OCI-M2 (cell line): ENCODE results near the gene SLAMF8.

Experiments used
- DNase-seq: peaks from one replicate; lab custom pipeline; 2025; ENCODE audit not compliant: unreplicated experiment; lab: John Stamatoyannopoulos, UW

The SLAMF8 gene

DNA sequence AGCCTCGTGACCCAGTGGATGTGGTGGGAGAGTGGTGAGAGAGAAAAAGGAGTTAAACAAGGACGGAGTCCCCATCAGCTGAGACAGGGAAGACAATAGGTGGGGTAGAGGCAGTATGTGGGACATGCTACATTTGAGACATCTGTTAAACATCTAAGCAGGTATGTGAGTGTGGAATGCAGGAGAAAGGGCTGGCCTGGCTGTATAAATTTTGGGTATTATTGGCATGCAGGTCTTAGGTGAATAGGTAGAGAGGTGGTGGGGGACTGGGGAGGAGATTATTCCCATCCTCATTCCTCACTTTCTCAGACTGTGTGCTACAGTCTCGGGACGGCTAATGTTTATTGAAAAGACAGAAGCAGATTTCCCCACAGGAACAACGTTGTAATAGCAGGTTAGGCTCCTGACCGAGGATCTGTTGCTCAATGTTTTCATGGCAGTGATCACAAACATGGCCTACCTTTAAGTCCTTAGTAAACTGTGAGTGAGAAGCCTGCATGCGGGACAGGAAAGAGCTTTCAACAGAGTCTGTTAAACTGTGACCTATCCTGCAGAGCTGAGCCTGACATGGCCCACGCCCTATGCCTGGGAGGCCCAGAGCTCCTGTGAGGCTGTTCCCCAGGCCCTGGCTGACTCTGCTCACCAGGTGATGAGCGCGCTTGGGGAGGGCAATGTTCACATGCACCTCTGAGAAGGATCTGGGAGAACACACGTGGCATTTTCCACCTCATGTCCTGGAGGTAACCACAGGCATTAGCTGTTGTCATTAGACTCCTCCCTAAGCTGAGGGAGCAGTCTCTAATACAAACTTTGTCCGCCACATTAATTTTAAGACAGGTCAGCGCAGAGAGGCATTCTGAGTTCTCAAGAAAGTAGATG is 19.3 kb downstream of the SLAMF8 start:
- DNase-seq: no peak

DNA sequence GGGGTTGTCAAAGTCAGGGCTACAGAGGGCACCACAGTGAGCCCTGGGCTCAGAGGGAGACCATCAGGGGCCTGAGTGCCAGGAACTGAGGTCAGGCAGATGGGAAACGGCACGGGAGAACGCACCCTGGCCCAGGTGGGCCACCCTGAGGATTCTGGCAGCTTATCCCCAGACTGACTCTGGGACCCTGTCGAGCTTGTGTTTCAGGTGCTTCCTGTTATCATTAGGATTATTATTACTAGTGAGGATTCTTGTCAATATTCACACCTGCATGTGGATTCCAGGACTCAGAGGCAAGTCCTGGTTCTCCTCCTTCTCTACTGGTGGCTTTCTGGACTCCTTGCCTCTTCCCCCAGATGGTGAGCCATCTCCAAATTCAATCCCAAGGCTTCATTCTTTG is 20.6 kb downstream of the SLAMF8 start:
- no peak for DNase-seq

GRCh38 chr1:159848326-159848725 is 21.7 kb downstream of the SLAMF8 start:
- no peak for DNase-seq

- no peak for DNase-seq
Observed at GRCh38 chr1:159849626-159850366, 23.1 kb downstream of the SLAMF8 start.

GRCh38 chr1:159851407-159851806 is 24.7 kb downstream of the SLAMF8 start:
- DNase-seq: no peak

GRCh38 chr1:159853417-159854115 is 26.9 kb downstream of the SLAMF8 start:
- DNase-seq: no peak

GRCh38 chr1:159854116-159854692 is 27.5 kb downstream of the SLAMF8 start:
- DNase-seq: no peak

- DNase-seq: no peak
Observed at GRCh38 chr1:159854693-159855192, 28.1 kb downstream of the SLAMF8 start.

DNA sequence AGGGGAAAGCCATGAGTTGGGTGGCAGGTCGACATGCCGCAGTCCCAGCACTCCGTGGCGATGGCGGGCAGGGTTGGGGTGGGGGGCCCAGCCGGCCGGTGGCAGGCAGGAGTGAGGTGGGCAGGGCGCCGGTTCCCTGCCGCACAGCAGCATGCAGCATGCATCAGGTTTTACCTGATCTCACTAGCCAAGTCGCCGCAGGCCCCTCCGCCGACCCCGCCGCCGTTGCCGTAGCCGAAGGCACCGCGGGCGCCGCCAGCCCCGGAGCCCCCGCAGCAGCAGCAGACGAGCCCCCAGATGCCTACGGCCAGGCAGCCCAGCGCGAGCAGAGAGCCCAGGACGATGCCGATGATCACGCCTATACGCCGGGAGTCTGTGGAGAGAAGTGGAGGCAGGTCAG is 29.0 kb downstream of the SLAMF8 start:
- DNase-seq: no peak

GRCh38 chr1:159856576-159856975 is 29.9 kb downstream of the SLAMF8 start:
- no peak for DNase-seq

DNA sequence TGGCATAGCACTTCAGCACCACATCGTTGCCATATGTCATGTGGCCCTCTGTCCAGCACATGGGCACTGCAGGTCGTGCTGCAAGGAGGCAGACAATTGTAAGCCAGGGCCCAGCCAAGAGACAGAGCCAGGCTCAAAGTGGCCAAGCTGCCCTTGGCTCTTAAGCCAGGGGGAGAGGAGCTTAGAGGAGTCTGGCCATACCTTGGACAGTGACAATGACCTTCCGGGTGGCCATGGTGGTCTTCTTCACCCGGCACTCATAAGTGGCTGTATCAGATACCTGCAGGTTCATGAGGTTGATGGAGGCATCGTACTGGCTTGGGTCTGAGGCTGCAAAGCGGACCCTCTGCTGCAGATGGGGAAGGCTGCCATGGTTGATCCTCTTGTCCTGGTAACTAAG is 31.2 kb downstream of the SLAMF8 start:
- no peak for DNase-seq

- no peak for DNase-seq
Observed at GRCh38 chr1:159859767-159860322, 33.2 kb downstream of the SLAMF8 start.

DNA sequence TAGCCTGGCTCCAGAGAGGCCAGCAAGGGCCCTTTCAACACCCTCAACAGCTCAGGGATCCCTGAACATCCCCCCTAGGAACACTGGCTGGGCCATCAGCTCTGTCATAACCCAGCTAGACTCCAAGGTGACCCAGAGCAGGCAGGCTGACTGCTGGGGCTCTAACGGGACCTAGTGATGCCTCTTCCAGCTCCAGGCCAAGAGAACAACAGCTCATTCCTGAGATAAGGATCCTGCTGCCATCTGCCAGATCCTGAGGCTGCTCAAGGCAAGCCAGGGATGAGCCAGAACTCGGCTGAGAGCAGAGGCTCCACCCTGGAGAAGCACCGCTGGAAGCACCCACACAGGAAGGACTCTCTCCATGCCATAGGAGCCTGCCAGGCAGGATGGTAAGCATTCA is 33.8 kb downstream of the SLAMF8 start:
- DNase-seq: no peak

DNA sequence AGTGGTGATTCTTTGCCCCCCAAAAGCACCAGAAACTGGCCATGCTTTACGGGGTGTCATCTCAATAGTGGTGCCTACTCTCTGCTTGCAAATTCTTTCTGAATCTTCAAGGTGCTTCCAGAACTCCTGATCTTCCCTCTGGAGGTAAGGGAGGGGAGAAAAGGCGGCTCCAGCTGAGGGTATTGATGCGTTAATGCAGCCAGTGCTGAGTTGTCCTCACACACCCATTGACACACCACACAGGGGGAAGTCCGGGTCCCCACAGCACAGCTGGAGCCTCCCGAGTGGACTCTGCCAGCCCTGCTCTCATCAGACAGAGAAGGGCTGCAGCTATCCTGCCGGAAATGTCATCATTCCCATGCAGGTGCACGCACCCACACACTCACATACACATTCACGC is 34.5 kb downstream of the SLAMF8 start:
- no peak for DNase-seq

DNA sequence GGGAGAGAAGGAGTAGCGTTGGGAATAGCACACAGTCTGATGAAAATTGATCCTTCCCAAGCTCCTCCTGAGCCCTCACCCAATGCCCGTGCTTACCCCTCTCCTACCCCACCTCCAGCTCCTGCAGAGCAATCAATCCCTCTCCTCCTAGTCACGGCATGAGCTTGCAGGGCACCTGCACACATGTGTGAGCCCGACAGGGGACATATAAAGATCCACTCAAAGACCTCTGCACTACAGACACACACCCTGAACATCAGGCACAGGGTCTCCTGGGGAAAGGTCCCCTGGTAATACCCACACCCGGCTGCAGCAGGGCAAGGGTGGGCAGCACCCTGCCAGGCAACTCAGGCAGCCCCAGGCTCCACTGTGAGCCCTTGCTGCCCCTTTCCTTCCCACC is 35.4 kb downstream of the SLAMF8 start:
- DNase-seq: no peak

- no peak for DNase-seq
Observed at GRCh38 chr1:159862557-159862956, 35.9 kb downstream of the SLAMF8 start, which contains the start of gene VSIG8. TSS of gene VSIG8 (minus strand) at chr1:159862657. CDS start at chr1:159862521, 136 bp downstream.

- DNase-seq: no peak
Observed at GRCh38 chr1:159864262-159864661, 37.6 kb downstream of the SLAMF8 start.

DNA sequence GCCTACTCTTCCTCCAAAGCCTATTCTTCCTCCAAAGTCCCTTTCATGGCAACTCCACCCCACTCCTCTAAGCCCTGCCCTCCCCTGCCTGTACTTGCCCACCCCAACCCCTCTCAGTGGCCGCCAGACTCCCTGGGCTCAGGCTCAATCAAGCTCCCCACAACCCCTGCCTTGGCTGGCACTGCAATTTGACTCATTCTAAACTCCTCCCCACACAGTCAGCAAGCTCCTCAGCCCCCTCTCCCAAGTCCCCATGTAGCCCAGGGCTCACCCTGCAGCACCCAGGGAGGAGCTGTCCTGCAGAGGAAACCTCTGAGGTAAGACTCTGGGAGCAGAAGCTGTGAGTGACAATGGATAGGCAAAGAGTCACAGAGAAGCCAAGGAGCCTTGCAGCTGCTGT is 39.4 kb downstream of the SLAMF8 start:
- no peak for DNase-seq

DNA sequence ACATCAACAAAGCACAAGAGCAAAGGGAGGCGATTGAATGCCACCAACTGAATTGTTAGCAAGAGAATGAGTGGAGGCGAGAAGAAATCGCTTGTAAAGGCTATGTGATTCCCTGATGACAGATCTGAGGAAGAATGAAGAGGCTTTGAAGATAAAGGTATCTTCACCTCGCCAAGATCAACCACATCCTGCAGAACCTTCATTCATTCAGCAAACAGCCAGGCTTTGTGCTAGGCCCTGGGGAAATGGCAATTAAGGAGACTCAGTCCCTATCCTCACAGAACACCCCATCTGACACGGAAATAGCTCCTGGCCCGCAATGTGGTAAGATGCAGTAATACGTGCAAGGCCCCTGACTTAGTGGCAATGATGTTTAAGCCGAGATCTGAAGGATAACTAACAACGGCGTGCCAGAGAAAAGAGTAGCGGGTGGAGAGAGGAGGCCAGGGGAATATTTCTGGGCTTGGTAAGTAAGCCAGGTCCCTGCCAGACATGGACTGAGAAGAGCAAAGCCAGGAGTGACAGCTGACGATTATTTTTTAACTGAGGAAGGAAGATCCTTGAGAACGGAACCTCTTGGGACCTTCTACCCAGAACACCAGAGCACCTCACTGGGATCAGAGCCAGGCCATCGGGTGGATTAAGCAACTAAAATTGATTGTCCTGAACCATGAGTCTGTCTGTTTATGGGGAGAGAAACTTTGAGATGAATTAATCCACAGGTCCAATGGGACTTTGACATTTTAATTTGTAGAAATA is 40.4 kb downstream of the SLAMF8 start:
- no peak for DNase-seq

- no peak for DNase-seq
Observed at GRCh38 chr1:159867664-159868026, 41.0 kb downstream of the SLAMF8 start.
